HG03045 (cell line): Measurements from ENCODE around the gene DBNDD2.

Experiments used
- ATAC-seq: cut with Tn5 transposase; IDR thresholded peaks from one replicate; pipeline ENCODE4 v1.9.1; 2021; ENCODE audit warnings: mild to moderate bottlenecking, moderate library complexity; ENCODE audit not compliant: unreplicated experiment

Gene DBNDD2

DNA sequence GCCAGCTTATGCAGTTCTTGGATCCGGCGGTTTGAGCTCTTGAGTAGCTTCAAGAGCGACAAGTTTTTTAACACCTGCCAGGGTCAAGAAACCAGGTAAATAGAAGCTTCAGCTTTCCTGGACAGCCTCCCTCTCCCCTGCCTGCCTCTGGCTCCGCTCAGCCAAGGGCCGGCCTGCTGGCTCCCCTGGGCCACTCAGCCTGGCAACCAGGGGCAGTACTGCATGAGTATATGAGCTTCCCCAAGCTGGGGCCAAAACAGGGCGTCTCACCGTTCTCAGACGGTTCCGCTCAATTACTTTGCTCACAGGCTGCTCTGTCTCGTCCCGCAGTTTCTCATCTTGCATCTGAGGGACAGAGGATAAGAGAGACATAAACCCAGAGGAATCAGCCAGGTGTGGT, 30.8 kb upstream of the DBNDD2 start:
- no peak for ATAC-seq

DNA sequence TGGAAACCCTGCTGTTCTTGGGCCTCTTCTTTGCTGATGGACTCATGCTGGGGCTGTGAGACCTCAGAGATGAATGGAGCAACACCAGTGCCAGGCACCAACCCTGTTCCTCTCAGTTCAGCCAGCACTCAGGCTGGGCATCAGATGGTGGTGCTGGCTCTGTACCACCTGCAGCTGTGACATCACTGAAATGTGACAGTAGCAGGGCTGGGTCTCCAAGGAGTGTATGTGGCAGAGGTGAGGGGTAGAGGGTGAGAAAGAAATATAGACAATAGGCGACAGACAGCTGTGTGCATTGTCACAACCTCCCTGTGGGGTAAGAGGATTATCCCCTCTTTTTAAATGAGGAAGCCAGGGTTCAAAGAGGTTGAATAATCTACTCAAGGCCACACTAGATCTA, 29.9 kb upstream of the DBNDD2 start, which contains the start of gene TP53TG5:
Gene TP53TG5 (minus strand): TSS at position 135 of the 400 bp plus-strand sequence. CDS start 89 bp downstream, at position 46.
- no peak for ATAC-seq

DNA sequence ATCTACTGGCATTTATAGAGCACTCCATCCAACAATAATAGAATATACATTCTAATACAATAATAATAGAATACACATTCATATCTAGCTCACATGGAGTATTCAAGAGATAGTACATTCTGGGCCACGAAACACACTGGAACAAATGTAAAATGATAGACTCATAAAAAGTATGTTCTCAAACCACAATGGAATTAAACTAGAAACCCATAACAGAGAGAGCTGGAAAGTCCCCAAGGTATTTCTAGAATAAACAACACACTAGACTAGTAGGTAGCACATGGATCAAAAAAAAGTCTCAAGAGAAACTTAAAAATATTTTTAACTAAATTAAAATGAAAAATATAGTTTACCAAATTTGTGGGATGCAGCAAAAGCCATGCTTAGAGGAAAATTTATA, 20.8 kb upstream of the DBNDD2 start:
- ATAC-seq, result no peak

DNA sequence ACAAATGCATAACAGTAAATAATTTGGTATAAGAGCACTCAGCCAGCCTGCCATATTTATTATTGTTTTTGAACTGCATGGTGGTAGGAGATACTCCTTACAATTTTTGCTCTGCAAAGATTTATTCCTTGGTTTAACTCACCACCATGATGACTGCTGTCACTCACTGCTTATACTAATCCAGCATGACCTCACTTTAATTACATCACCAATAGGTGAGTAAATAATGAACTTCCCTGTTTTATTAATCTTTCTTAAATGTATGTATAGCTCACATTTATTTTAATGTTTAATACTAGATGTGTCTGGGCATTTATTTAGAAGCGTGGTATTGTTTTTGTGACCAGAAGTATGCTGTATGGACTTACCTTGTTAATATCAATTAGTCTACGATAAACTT, 17.2 kb upstream of the DBNDD2 start:
- ATAC-seq, result no peak

DNA sequence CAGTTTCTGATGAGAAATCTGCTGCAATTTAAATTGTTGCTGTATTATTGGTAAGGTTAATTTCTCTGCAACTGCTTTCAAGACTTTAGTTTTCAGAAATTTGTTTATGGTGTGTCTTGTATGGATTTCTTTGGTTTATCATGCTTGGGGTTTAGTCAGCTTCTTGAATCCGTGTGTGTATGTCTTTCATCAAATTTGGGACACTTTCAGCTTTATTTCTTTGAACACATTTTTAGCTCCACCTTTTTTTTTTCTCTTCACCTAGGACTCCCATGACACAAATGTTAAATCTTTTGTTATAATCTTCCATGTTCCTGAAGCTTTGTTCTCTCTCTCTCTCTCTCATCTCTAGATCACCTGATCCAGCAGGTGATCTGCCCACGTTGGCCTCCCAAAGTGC, 16.5 kb upstream of the DBNDD2 start:
- no peak for ATAC-seq

DNA sequence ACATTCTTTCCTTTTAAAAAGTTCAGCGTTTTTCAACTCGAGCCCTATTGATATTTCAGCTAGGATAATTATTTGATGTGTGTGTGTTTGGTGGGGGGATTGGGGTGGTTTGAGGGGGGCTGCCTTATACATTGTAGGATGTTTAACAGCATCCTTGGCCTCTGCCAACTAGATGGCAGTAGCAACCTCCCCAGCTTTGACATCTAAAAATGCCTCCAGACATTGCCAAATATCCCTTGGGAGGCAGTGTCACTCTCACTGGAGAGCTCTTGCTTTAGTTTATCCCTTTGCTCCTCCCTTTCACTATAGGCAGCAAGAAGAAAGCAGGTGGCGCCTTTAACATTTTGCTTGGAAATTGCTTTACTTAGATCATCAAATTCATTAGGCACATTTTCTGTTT, 15.4 kb upstream of the DBNDD2 start:
- ATAC-seq, result no peak

DNA sequence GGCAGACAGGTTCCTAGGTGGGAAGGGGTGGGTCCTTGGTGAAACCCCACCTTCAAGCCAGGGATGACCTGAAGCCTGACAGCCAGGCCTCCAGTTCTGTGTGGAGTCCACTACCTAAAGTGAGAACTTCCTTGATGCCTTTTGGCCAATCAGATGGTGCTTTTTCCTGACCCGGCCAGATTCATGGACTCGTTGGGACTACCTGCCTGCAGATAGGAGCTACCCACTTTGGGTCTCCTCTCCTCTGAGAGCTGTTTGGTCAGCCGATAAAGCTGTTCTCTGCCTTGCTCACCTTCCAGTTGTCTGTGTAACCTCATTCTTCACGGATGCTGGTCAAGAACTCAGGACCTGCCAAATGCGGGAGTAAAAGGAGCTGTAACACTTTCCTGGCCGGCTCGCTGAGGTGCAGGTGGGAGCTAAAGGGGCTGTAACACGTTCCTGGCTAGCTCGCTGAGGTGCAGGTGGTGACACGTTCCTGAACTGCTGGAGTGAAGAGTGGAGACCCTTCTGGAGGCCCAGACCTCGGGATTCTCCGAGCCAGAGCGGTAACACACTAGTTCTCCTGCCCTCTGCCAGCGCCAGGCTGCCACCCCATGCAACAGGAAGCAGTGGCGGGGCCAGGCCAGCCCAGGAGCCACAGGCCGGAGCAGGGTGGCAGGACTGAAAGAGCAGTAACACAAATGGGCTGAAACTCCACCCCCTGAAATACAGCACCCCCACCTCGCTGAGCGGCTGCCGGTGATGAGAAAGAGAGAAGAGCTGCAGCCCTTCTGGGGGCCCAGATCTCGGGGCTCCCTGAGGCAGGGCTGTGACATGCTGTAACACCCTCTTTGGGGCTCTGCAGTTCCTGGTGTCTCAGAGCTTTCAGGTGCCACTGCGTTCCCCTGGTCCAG, 13.6 kb upstream of the DBNDD2 start:
- ATAC-seq, result no peak

DNA sequence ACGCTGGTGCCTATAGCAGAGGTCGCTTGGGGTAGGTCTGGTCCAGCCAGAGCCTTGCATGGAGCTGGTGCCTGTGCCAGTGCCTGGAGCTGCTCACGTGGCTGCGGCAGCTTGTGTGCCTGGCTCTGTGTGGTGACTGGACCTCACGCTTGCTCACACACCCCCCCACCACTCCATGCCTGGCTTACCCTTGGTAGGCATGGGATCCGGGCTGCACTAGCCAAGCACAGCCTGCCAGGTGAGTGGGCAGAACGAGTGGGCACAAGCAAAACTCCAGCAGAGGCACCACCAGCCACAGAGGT, 13.0 kb upstream of the DBNDD2 start:
- no peak for ATAC-seq

DNA sequence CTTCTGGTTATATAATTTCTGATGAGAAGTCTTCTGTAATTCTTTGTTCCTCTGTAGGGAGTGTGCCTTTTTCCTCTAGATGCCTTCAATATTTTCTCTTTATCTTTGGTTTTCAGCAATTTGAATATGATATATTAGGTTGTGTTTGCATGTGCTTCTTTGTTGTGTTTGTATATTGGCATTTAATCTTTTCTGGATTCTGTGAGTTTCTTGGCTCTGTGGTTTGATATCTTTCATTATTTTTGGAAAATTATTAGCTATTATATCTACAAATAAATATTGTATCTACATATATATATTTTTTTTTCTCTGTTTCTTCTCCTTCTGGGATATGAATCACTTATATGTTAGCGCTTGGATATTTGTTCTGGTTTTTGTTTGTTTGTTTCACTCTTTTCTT, 9.1 kb upstream of the DBNDD2 start:
- no peak for ATAC-seq

DNA sequence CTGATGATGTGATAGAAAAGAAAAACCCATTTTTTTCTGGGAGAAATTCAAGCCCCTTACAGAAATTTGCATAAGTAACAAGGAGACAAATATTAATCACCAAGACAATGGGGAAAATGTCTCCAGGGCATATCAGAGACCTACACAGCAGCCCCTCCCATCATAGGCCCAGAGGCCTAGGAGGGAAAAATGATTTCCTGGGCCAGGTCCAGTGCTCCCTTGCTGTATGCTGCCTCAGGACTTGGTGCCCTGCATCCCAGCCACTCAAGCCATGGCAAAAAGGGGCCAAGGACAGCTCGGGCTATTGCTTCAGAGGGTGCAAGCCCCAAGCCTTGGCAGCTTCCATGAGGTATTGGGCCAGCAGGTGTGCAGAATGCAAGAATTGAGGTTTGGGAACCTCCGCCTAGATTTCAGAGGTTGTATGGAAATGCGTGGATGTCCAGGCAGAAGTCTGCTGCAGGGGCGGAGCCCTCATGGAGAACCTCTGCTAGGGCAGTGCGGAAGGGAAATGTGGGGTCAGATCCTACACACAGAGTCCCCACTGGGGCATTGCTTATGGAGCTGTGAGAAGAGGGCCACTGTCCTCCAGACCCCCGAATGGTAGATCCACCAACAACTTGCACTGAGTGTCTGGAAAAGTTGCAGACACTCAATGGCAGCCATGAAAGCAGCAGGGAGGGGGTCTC, 7.6 kb upstream of the DBNDD2 start:
- ATAC-seq, result no peak

DNA sequence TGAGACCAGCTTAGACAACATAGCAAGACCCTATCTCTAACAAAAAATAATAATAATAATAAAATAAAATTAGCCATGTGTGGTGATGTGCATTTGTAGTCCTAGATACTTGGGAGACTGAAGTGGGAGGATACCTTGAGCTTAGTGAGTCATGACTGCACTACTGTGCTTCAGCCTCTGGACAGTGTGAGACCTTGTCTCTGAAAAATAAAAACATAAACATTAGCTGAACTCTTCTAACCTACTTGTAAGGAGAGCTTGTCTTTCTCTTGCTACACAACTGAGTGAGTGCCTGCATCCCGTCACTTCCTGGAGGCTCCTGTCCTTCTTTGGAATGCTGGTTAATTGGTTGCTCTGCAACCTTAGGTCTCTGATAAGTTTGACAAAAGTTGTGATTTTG, 5.1 kb upstream of the DBNDD2 start:
- ATAC-seq, result no peak

DNA sequence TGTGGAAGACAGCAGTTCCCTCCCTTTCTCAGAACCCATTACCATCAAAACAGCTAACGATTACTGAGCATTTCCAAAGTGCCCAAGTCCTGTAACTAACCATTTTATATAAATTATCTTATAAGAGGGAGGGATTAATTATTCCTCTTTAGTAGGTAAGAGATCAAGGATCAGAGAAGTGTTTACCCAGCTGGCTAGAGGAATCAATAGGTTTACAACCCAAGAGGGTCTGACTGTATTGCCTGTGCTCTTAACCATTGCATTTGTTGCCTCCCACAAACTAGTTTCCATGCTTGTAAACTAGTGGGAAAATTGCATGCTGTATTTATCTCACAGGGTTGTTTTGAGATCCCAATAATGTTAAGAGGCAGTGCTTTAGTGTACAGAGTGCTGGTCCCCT, 3.7 kb upstream of the DBNDD2 start:
- no peak for ATAC-seq

DNA sequence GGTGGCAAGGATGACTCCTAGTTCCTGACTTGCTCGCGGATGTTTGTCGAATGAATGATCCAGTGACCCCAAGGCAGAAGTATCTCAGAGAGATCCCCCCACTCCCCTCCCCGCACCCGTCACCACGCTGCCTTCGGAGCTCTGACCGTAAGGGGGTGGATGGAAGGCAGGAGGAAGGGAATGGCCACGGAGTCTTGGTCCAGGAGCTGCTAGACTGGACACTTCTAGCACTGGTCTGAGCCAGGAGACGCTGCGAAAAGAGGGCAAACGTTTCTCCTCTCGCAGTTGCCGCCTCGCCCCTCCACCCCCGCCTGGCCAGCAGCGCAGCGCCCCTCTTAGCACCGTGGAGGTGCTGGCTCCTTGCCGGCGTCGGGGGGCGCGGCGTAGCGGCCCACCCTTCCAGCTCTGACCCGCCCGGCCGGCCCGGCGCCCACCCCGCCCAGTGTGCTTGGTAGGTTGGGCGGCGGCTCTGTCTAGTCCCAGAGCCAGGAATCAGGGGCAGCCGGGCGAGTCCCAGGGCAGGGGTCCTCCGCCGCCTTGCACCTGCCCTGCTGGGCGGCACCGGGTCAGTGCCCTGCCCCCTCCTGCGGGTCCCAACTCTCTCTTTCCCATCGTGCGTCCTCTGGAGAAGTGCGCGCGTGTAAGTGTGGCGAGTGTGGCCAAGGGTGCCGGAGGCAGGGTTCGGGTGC, 2.4 kb upstream of the DBNDD2 start:
- no peak for ATAC-seq

DNA sequence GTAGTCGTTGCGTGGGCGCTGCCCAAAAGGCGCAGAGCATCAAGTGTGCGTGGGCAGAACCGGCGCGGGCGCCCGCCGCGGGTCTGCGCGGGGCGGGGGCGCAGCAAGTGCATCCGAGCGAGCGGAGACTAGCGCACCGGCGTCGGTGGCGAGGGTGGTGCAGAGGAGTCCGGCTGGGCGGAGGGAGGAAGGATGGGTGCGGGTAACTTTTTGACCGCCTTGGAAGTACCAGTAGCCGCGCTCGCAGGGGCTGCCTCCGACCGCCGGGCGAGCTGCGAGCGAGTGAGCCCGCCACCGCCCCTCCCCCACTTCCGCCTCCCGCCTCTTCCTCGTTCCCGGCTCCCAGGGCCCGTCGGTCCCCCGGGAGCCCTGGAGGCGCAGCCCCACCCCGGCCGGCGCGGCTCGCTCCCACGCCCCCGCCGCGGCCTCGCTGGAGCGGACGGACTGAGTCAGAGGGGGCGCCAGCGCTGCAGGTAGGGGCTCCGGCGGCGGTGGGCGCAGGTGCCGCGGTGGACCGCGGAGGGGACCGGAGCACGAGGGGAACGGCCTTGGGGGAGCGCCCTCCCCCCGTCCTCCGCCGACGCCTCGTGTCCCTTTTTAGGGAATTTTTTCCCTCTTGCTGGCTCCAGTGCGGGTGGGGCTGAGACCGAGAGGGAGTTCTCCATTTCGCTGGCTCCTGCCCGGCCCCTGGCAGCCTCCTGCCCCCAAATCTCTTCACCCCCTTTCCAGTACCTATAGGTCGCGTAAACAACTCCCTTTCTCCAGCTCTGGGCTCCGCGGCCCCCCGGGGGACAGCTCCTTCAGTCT, 1.6 kb upstream of the DBNDD2 start:
- ATAC-seq, result no peak

DNA sequence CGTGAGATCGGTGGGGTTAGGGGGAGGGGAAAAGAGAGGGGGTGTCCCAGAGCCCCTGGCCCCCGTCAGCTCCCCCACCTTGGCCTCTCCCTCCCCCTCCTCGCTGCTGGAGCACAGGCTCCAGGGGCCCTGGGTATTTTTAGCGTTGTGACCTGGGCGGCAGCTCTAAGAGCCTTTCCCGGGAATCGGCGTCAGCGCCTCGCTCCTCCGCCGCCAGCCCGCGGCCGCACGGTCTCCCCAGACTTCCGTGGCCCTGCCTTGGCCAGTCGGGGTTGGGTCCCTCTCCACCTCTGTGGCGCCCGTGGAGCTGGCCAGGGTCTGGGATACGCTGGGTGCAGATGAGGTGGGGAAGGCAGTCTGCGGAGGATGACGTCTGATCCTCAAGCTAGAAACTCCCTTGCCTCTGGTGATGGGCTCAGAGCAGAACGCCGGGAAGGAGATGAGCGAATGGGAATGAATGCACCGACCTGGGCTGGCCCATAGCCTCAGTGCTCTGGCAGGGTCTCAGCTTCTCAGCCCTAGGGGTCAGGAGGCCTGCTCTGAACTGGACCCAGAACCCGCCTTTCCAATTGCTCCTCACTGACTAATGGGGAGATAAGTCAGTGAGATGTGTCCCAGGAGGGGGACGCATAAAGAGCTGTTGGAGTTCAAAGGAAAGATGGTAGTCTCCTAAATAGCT, 883 bp upstream of the DBNDD2 start:
- no peak for ATAC-seq

DNA sequence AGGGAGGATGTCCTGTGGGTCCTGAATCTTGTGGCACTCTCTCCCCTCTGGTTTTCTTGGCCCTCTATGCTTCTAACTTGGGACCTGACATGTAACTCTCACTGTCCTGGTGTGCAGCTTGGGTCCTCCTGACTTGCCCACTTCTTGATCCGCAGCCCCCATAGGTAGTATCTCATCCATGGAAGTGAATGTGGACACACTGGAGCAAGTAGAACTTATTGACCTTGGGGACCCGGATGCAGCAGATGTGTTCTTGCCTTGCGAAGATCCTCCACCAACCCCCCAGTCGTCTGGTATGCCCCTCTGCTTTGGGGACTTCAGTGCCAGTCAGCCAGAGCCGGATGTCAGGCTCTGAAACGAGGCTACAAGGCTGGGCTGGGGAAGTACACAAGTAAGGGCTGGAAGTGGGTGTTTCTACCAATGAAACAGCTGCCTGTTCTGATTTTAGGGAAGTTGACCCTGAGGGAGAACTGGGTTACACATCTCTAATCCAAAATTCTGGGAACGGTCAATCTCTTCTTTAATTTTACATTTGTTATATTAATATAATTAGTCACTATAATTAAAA, 641 bp downstream of the DBNDD2 start:
- ATAC-seq, result no peak

DNA sequence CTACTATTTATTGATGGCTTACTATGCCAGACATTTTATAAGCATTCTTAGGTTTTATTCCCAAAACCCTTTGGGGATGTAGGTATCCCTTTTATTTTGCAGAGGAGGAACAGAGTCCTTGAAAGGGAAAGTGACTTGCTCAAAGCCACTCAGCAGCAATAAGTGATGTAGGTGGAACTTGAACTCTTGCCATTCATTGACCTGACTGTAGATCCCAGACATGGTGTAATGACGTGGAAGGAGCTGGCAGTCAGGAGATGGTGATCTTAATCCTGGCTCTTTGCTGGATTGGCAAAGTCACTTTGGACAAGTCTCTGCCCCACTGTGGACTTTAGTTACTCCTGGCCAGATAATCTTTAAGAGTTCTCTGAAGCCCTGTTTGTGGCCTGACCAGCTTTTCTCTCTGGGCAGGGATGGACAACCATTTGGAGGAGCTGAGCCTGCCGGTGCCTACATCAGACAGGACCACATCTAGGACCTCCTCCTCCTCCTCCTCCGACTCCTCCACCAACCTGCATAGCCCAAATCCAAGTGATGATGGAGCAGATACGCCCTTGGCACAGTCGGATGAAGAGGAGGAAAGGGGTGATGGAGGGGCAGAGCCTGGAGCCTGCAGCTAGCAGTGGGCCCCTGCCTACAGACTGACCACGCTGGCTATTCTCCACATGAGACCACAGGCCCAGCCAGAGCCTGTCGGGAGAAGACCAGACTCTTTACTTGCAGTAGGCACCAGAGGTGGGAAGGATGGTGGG, 1.6 kb downstream of the DBNDD2 start:
- ATAC-seq, result no peak

DNA sequence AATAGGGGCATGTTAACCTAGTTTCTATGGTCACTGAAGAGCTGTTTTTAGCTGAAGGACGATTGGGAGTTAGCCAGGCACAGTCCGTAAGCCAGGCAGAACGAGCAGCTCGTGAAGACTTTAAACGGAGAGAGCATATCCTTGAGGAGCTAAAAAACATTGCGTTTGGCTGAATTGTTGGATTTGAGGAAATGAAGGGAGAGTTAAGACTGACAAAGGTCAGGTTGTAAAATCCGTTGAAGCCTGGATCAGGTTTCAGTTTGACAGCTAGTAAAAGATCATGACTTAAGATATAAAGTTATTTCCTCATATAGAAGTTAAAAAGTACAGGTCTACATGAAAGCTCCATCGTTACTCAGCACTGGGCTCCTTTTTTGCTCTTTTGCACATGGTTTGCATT, 2.8 kb downstream of the DBNDD2 start:
- ATAC-seq, result no peak

DNA sequence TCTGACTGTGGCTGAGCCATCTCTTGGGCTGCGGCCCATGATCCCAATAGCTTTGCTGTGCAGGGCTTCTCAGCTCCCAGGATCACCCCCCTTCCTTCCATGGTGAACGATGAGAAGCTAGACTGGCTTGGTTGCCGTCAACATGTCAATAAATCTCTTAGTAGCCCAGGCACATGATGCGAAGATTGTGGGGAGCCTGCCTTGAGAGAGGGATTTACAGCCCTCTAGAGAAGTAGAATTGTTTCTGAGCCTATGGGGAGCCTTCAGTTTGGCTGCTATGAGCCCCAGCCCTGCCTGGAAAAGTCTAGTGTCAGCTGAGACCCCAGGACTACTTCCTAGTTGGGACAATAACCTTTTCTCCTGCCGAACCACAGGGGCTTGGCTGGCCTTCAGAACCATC, 4.6 kb downstream of the DBNDD2 start:
- ATAC-seq, result no peak

DNA sequence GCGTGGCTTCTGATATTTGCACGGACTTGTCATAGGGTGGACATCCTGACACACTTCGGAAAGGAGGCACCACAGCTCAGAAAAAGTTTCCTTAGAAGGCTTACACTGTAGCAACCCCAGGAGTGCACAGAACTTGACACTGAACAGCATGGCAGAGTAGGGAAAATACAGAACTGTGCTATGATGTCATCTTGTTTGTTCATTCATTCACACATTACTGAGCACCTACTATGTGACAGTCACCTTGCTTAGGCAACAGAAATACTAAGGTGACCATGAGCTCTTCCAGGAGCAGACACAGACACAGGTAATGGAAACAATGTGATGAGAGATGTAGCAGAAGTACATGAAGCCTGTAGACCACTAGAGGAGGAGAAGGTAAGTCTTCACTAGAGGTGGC, 5.4 kb downstream of the DBNDD2 start:
- no peak for ATAC-seq
